ENCODE data around the gene PRR15L. TPM values are rescaled to one million over a fixed set of nuclear protein-coding genes. Genes with fewer than 3 reads are reported as not detected.

PRR15L gene
- total and polyA plus RNA-seq, 2 experiments from 2014 or later: 0.57 TPM; not detected in 1

GRCh38 chr17:47945080-47945479 lies 12.6 kb downstream of the PRR15L start:
- no peak for TF ChIP-seq POLR2AphosphoS5 (IDR thresholded peaks at IDR 0.05; ENCODE audit: low read depth)
- TF ChIP-seq, protein P1, sequence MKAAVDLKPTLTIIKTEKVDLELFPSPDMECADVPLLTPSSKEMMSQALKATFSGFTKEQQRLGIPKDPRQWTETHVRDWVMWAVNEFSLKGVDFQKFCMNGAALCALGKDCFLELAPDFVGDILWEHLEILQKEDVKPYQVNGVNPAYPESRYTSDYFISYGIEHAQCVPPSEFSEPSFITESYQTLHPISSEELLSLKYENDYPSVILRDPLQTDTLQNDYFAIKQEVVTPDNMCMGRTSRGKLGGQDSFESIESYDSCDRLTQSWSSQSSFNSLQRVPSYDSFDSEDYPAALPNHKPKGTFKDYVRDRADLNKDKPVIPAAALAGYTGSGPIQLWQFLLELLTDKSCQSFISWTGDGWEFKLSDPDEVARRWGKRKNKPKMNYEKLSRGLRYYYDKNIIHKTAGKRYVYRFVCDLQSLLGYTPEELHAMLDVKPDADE (IDR thresholded peaks at IDR 0.05): no peak
- TF ChIP-seq JUNB (IDR thresholded peaks at IDR 0.05; ENCODE audit: unreplicated experiment): no peak
- ATAC-seq (no peak), DNase-seq (ENCODE audit: low spot score) (no peak)
- Histone ChIP-seq H3K9me2 (ENCODE audit: insufficient read depth) (peaks cover 4% of the 10 kb centered on the region; the same call in 1 of the 2 replicates), H3F3A (replicated peaks; ENCODE audit: low read depth) (peaks cover 2% of the 10 kb centered on the region; the same call in 1 of the 2 replicates), H3K27ac (ENCODE audit: low read depth) (no peak overlapping the region), H3K4me2 (no peak overlapping the region), H3K4me1 (ENCODE audit: insufficient read depth) (peaks cover 14% of the 10 kb centered on the region; the same call in 1 of the 2 replicates), H3K36me3 (ENCODE audit: insufficient read depth) (no peaks in the 10 kb centered on the region), H3K4me3 (no peak overlapping the region), H3K79me2 (replicated peaks; ENCODE audit: insufficient read depth) (no peaks in the 10 kb centered on the region), H4K20me1 (replicated peaks; ENCODE audit: insufficient read depth) (no peaks in the 10 kb centered on the region), H2AFZ (no peak overlapping the region), H3K27me3 (ENCODE audit: insufficient read depth) (peaks cover 14% of the 10 kb centered on the region)
- Mint-ChIP-seq H3K27ac (no peak overlapping the region), H3K9me3 (peaks cover 13% of the 10 kb centered on the region; the same call in 2 of the 3 replicates), H3K27me3 (ENCODE audit: insufficient read depth, low read depth, poor library complexity) (peaks cover 31% of the 10 kb centered on the region), H3K4me3 (no peak overlapping the region; the same call in 2 of the 3 replicates), H3K4me1 (peaks cover 24% of the 10 kb centered on the region), H3K36me3 (ENCODE audit: low read depth) (peaks cover 12% of the 10 kb centered on the region; the same call in 2 of the 3 replicates)

- Histone ChIP-seq H3K36me3 (ENCODE audit: insufficient read depth) (no peaks in the 10 kb centered on the region), H3K79me2 (replicated peaks; ENCODE audit: insufficient read depth) (no peaks in the 10 kb centered on the region), H2AFZ (no peak overlapping the region), H3F3A (replicated peaks; ENCODE audit: low read depth) (no peaks in the 10 kb centered on the region), H3K4me2 (peak overlapping the region; percentile 93), H3K27ac (ENCODE audit: low read depth) (no peak overlapping the region), H3K4me1 (ENCODE audit: insufficient read depth) (peaks cover 9% of the 10 kb centered on the region; the same call in 1 of the 2 replicates), H3K27me3 (ENCODE audit: insufficient read depth) (peaks cover 18% of the 10 kb centered on the region), H4K20me1 (replicated peaks; ENCODE audit: insufficient read depth) (no peaks in the 10 kb centered on the region), H3K9me2 (ENCODE audit: insufficient read depth) (peaks cover 4% of the 10 kb centered on the region; the same call in 1 of the 2 replicates), H3K4me3 (peak overlapping the region; percentile 56)
- ATAC-seq (no peak), DNase-seq (ENCODE audit: low spot score) (no peak)
- peaks cover 37% of the 10 kb centered on the region for H3K27me3 Mint-ChIP-seq (ENCODE audit: insufficient read depth, low read depth, poor library complexity)
- peaks cover 13% of the 10 kb centered on the region; the same call in 2 of the 3 replicates for H3K9me3 Mint-ChIP-seq
- H3K36me3 Mint-ChIP-seq (ENCODE audit: low read depth): peaks cover 12% of the 10 kb centered on the region; the same call in 2 of the 3 replicates
- no peak overlapping the region for H3K27ac Mint-ChIP-seq
- peak overlapping the region; percentile 81 for H3K4me3 Mint-ChIP-seq
- H3K4me1 Mint-ChIP-seq: peaks cover 14% of the 10 kb centered on the region
- TF ChIP-seq EZH2 (IDR thresholded peaks at IDR 0.05; ENCODE audit: low read depth, unreplicated experiment) (no peak), EZH2phosphoT487 (IDR thresholded peaks at IDR 0.05; ENCODE audit: unreplicated experiment) (no peak), POLR2AphosphoS5 (IDR thresholded peaks at IDR 0.05; ENCODE audit: low read depth) (no peak), CREB1 (CRISPR knock-in tag; IDR thresholded peaks at IDR 0.05; ENCODE audit: low read depth) (no peak), STAT1 (IDR thresholded peaks at IDR 0.05; ENCODE audit: unreplicated experiment) (no peak), NANOG (IDR thresholded peaks at IDR 0.05; ENCODE audit: borderline replicate concordance) (no peak)
- TF ChIP-seq, protein P2, sequence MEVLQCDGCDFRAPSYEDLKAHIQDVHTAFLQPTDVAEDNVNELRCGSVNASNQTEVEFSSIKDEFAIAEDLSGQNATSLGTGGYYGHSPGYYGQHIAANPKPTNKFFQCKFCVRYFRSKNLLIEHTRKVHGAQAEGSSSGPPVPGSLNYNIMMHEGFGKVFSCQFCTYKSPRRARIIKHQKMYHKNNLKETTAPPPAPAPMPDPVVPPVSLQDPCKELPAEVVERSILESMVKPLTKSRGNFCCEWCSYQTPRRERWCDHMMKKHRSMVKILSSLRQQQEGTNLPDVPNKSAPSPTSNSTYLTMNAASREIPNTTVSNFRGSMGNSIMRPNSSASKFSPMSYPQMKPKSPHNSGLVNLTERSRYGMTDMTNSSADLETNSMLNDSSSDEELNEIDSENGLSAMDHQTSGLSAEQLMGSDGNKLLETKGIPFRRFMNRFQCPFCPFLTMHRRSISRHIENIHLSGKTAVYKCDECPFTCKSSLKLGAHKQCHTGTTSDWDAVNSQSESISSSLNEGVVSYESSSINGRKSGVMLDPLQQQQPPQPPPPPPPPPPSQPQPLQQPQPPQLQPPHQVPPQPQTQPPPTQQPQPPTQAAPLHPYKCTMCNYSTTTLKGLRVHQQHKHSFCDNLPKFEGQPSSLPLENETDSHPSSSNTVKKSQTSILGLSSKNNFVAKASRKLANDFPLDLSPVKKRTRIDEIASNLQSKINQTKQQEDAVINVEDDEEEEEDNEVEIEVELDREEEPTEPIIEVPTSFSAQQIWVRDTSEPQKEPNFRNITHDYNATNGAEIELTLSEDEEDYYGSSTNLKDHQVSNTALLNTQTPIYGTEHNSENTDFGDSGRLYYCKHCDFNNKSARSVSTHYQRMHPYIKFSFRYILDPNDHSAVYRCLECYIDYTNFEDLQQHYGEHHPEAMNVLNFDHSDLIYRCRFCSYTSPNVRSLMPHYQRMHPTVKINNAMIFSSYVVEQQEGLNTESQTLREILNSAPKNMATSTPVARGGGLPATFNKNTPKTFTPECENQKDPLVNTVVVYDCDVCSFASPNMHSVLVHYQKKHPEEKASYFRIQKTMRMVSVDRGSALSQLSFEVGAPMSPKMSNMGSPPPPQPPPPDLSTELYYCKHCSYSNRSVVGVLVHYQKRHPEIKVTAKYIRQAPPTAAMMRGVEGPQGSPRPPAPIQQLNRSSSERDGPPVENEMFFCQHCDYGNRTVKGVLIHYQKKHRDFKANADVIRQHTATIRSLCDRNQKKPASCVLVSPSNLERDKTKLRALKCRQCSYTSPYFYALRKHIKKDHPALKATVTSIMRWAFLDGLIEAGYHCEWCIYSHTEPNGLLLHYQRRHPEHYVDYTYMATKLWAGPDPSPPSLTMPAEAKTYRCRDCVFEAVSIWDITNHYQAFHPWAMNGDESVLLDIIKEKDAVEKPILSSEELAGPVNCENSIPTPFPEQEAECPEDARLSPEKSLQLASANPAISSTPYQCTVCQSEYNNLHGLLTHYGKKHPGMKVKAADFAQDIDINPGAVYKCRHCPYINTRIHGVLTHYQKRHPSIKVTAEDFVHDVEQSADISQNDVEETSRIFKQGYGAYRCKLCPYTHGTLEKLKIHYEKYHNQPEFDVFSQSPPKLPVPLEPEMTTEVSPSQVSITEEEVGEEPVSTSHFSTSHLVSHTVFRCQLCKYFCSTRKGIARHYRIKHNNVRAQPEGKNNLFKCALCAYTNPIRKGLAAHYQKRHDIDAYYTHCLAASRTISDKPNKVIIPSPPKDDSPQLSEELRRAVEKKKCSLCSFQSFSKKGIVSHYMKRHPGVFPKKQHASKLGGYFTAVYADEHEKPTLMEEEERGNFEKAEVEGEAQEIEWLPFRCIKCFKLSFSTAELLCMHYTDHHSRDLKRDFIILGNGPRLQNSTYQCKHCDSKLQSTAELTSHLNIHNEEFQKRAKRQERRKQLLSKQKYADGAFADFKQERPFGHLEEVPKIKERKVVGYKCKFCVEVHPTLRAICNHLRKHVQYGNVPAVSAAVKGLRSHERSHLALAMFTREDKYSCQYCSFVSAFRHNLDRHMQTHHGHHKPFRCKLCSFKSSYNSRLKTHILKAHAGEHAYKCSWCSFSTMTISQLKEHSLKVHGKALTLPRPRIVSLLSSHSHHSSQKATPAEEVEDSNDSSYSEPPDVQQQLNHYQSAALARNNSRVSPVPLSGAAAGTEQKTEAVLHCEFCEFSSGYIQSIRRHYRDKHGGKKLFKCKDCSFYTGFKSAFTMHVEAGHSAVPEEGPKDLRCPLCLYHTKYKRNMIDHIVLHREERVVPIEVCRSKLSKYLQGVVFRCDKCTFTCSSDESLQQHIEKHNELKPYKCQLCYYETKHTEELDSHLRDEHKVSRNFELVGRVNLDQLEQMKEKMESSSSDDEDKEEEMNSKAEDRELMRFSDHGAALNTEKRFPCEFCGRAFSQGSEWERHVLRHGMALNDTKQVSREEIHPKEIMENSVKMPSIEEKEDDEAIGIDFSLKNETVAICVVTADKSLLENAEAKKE (CRISPR knock-in tag; IDR thresholded peaks at IDR 0.05): no peak
- TF ChIP-seq, protein P1 (IDR thresholded peaks at IDR 0.05): no peak
These were observed 15.1 kb downstream of the PRR15L start for GRCh38 chr17:47942568-47942967.
